HG03045 (cell line): ENCODE data around the gene AGBL1.
"Not testable (repeated sequence)": the region's sequence is repeated elsewhere in the genome, so short reads cannot be mapped to it uniquely, and the experiment has no call there.

Experiments used
- ATAC-seq: cut with Tn5 transposase; IDR thresholded peaks from one replicate; pipeline ENCODE4 v1.9.1; 2021; ENCODE audit warnings: mild to moderate bottlenecking, moderate library complexity; ENCODE audit not compliant: unreplicated experiment

The AGBL1 gene

DNA sequence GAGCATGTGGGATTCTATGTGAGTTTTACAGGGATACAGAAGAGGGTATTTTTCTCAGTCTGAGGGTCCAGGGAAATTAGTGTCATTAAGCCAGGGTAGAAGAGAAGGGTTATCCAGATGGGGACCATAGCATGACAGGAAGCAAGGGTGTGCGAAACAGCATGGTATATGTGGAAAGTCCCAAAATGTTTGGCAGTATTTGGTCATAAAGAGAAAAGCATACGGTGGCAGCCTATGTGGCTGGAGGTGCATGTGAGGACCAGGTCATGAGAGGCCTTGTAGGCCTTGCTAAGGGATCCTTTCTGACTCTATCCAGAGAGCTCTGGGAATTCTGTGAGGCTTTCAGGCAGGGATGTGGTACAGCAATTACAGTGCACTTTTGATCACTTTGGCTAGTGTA is 411.4 kb downstream of the AGBL1 start:
- ATAC-seq, result no peak

DNA sequence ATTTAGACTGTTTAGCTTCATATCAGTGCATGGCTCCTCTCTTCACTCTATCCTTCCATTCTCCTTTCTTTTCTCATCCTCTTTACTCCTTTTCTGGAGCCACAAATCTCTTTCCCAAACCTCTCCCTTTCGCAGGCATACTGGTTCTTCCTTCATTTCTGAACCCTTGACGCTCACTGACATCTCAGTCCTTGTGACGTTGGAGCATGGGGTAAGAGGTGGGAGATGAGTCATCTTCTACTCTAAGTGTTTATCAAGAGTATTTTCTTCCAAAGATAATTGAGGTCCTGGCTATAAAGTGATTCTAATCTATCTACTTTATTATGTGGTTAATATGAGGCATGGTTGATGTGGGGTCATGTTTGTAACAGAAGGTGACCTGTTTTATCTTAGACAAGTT is 414.2 kb downstream of the AGBL1 start:
- no peak for ATAC-seq

DNA sequence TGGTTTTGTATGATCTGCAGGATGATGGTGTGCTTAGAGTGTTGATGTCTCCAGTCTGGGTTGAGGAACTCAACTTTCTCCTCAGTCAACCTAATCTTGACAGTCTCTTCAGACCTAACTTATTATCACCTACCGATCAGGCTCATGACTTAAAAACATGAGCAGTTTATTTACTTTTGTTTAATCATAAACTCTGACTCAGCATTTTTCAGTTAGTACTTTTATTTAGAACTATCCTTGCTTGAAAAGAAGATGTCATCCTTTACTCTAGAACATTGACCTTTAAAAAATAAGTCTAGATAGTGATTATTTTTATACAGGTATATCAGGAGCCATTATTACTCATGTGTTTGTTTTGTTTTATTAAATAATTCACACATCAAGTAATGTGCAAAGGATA is 414.8 kb downstream of the AGBL1 start:
- no peak for ATAC-seq

DNA sequence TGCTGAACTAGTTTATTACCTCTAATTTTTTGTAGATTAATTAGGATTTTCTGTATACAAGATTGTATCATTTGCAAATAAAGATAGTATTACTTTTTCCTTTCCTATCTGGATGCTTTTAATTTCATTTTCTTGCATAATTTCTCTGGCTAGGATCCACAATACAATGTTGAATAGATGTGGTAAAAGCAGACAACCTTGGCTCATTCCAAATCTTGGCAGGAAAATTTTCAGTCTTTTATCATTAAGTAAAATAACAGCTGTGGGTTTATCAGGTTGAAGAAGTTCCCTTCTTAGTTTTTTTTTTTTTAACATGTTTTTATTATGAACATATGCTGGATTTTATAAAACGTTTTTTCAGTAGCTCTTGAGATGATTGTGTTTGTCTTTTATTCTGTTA is 422.6 kb downstream of the AGBL1 start:
- no peak for ATAC-seq

DNA sequence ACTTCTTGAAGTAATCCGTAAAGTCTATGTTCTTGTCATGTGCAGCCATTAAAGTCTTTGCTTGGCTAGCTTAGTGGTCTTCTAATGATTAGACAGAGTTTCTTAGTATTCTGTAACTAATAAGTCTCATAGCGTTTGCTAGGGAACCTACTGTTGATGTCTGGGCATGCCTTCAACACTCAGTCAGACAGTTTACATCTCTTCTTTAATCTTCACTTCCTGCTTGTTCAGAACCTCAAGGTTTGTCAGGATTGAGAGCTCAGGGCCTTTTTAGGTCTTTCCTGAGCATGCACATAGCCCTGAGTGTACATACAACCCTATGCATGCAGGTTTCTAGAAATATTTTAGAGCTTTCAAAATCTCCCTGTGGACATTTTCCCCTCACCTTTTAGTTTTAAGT is 426.3 kb downstream of the AGBL1 start:
- no peak for ATAC-seq

DNA sequence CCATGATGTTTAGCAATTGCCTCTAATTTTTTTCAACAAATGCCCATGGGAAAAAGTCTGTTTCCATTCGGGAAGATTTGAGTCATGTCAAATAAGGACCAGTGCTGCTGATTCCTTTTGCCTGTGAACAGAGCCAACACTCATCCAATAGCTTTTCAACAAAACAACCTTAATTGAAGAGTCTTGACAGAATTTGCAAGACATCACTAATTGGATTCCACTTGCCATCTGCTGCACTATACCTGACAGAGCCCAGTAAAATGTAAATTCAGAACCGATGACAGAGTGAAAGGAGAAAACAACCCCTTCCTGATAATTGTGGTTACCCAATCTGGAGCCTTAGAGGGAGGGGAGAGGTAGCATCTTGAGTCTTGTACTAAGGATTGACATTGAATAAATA is 426.7 kb downstream of the AGBL1 start:
- no peak for ATAC-seq

DNA sequence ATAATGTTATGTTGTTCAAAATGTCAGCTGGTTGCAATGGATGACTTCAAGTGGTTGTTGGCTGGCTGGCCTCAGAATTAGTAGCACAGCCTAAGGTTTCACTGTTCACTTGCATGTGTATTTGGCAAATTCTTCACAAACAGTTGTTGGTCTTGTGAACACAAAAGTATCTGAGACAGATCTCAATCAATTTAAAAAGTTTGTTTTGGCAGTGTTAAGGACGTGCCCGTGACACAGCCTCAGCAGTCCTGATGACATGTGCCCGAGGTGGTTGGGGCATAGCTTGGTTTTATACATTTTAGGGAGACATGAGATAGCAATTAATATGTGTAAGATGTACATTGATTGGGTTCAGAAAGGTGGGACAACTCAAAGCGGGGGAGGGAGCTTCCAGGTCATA is 436.0 kb downstream of the AGBL1 start:
- ATAC-seq, result no peak

DNA sequence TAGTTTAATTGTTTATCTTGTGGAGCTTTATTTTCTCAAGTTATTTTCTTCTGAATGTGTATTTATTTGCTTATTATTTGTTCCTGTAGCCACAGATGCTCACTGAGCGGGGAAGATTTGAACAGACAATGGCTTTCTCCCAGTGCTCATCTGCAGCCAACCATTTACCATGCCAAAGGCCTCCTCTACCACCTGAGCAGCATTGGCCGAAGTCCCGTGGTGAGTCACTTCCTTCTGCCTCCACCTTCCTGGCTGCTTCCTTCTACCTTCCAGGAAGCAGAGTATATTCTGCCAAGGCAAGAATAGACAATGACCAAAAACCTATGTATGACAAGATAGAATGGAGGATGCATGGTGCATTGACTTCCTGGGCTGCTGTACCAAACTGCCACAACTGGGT is 443.1 kb downstream of the AGBL1 start:
- no peak for ATAC-seq

DNA sequence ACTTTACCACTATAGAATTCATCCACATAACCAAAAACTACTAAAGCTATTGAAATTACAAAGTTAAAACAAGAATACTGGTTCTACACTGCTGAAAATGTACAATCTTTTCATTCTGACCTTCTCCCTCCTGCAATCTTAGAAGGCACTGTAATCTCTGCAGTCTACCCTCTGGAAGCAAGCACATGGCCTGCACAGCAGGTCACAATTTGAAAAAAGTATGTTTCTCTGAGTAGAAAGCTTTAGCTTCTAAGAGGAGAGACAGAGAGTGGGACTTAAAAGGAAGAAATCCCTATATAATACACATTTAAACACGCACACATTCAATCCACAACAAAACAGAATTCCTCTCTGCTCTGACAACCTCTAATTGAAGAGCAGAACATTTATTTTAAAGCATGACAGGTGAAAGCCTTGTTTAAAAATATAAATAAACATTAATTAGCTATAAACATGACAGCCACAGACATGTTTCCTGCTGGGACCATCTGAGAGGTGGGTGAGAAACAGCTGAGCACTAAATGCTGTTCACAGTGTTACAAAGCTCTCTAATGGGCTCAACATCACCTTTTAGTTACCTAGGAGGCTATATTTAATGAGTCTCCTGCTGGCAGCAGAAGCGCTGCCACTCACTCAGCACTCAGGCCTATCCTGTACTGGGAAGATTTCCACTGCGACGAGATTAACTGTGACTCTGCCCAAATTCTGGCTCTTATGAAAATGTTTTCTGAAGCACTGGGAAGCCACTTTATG is 447.4 kb downstream of the AGBL1 start:
- ATAC-seq, result no peak

DNA sequence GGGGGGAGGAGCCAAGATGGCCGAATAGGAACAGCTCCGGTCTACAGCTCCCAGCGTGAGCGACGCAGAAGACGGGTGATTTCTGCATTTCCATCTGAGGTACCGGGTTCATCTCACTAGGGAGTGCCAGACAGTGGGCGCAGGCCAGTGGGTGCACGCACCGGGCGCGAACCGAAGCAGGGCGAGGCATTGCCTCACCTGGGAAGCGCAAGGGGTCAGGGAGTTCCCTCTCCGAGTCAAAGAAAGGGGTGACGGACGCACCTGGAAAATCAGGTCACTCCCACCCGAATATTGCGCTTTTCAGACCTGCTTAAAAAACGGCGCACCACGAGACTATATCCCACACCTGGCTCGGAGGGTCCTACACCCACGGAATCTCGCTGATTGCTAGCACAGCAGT is 448.4 kb downstream of the AGBL1 start:
- ATAC-seq, result not testable (repeated sequence)

DNA sequence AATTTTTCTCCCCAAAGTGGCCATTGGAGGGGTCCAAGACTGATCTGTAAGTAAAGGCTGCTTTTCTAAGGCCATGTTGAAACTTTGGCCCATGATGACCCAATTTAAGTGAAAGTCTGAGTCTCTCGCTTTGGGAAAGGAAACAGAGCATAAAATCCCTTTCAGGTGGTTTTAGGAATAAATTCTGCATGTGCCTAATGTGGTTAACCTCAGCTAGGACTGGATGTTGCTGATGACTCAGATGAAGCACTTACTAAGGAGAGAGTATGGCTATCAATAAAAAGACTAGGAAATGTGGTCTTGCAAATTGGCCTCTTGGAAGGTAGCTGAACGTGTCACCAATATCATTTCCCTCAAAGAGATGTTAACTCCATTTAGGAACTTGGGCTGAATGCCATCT is 458.5 kb downstream of the AGBL1 start:
- ATAC-seq, result no peak

DNA sequence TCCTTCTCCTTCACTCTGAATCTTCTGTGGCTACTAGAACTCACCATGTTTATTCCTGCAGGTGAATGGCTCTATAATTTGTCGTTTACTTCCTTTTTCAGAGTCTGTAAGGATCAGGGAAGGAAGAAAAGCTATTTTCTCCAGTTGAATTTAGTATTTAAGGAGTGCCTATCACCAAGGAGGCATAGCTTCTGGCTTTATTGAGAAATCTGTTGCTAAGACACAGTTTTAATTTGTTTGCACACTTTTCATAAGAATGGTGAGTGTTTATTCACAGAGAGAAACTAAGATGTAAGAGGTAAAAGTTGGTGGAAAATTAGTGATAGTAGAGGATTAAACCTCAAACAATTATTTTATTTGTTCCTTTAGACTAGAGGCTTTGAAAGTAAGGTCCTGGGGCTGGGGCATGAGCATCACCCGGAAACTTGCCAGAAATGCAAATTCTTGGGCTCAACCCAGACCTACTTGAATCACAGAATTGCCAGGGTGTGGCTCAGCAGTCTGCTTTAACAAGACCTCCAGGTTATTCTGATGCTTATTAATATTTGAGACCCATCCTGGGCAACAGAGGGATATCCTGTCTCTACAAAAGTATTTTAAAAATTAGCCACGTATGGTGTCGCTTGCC is 461.3 kb downstream of the AGBL1 start:
- ATAC-seq, result no peak

DNA sequence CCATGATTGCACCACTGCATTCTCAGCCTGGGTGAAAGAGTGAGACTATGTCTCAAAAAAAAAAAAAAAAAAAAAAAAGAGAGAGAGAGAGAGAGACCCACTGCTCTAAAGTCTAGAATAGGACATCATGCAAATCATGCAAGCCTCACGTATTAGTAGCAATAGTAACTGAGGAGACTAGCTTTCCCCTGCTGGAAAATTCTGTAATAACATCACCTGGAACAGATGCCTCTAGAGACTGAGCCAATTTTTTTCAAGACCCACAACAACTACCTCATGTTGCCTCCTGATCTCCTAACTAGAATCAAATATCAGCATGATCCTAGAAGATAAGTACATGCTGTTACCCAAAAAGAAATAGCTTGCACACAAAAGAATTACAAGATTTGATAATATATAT is 461.9 kb downstream of the AGBL1 start:
- no peak for ATAC-seq

DNA sequence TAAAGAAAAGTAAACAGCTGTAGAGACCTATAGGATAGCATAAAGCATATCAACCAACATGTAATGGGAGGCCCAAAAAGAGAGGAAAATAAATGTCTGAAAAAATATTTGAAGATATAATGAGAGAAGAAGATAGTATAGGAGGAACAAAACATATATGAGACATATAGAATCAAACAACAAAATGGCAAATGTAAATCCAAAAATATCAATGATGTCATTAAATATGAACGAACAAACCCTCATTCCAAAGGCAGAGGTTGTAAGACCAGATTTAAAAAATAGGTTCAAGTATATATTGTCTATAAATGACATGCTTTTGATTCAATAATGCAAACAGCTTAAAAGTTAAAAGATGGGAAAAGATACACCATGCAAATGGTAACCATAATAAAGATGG is 470.4 kb downstream of the AGBL1 start:
- no peak for ATAC-seq

DNA sequence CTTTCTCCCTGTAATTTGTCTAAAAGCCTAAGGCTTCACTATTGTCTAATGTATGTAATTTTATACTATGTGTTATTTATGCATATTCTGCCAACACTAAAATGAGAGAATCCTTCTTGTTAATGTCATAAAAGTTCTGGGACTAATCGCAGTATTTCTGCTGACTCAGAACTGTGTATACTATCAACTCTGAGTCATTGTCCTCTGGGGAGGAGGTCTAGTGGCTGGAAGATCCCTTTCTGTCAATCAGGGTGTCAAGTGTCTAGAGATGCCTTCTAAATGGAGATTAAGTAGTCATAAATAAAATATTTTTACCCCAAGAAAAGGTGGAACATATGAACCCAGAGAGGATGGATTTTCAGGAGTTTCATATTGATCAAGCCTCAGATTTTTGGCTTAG is 473.4 kb downstream of the AGBL1 start:
- ATAC-seq, result no peak

DNA sequence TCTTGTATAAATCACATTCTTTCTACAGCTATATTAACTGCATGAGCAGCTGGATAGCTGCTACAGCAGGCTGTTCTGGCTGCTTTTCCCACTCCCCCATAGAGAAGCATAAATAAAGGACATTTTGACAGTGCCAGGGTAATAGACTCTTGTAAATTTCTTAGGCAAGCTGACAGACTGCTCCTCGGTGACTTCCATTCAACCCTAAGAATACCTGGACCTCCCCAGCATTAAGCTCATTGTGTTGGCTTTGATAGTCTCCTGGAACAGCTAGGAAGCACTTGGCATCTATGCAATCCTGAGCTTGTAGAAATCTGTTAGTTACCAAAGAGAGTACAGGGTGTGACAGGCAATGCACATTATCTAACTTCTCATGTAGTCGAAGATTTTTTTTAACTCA is 475.4 kb downstream of the AGBL1 start:
- ATAC-seq, result no peak

DNA sequence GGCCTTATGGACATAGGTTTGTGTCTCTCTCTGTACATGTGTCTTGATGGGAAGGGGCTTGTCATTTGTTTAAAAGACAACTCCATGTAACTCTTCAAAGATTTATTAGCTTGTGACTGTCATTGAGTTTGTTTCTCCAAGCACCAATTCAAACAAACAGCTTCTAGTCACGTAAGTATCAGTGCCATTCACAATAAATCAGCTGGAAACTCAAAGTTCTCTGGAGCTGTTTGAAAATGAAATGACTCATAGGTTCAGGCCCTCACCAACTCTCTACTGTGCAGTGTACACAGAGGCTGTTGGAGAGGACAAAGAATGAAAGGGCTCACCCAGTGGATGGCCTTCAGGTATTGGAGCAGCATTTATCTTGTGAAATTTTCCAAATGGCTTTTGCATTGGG is 476.3 kb downstream of the AGBL1 start:
- ATAC-seq, result no peak

DNA sequence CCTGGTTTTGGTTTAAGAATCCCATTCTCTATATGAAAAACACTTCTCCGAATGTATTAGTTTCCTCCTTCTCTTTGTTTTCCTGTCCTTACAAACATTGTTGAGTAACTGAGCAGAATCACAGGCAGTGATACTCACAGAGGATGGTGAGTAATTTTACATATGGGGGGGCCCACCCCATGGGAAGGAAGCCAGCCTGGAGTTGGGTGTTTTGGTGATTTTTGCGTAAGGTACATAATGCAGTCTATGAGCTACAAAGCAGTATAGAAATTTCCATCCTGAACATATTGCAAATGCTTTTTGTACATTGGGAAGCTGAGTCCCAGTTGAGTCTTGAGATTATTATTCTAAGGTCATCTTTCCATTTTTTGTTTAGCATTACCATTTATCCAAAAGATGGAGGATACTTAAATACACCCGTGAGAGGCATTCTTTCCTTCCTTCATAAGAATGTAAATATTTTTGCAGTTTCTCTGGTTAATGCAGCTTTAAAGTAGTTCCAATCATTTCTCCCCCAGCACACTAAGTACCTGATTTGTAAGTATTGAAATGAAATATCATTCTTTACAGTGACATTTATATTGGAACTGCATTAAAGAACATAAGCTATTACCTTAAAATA is 476.8 kb downstream of the AGBL1 start:
- ATAC-seq, result no peak

DNA sequence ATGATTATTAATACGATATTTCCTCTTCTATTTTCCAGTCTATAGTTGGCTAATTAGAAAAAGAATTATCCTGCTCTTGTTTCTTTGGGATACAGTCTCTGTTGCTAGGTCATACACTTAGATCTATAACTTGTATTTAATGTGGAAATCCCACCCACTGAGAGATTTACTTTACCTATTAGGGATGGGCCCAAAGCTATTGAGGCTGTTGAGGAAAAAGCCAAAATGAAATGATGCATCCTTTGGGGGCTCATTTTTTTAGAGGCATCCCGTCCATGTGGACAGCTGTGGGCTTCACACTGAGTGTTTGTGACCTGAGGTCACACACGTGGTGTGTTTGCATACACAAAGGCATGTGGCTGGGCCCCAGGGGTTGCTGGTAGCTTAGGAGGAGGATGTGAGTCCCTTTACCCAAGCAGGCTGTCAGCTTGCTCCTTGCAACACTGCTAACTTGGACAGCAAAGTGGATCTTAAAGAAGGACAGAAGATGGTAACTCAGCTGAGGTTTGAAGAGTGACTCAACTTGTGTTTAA is 477.4 kb downstream of the AGBL1 start:
- no peak for ATAC-seq

DNA sequence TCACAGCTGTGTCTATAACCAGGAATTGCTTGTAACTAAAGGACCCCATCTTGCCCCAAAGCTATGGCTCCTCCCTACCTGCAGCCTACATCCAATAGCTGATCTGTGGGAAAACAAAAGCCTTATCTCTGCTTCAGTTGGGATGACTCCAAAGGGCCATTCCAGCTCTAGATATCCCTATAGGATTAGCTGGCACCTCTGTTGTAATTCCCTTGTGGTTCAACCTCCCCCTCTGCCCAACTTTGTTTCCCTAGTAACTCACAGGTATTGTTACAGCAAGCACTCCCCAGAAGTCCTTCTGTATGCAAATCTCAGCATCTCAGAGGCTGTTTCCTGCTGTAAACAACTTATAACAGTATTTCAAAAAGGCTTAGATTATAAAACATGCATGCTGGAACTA is 478.6 kb downstream of the AGBL1 start:
- ATAC-seq, result no peak

DNA sequence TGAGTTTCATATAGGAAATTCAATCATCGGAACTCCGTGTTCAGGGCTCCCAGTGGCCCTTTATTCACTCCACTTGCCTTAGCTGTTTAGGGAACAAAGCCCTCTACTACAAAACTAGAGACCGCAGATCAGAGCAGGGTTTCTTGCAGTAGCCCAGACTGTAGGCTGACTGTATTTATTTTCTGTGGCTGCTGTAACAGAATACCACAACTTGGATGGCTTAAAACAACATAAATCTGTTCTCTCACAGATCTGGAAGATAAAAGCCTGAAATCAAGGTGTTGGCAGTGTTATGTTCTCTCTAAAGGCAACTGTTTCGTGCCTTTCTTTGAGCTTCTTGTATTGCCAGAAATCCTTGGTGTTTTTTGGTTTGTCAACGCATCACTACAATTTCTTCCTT is 479.0 kb downstream of the AGBL1 start:
- no peak for ATAC-seq

DNA sequence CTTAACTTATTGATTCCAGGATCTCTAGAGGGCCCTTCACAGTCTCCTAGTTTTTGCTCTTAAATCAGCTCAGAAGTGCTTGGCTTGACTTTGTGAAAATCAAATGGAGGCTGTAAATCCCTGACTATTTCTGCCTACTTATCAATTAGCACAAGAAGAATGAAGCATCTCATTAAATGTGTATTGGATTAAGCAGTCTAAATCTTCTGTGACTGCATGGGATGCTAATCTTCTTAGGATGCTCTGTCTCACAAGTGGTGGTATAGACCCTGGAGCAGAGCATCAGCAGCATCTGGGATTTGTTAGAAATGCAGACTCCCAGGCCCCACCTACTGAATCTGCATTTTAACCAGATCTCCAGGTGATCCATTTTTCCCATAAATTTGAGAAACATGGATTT is 488.7 kb downstream of the AGBL1 start:
- ATAC-seq, result no peak
